BLaER1 treated with 17β-estradiol and CSF1 and Interleukin-3, amounts not matched to agents 10 nM and 100 nM (cell line): ENCODE data around the gene MMP23B.

Experiments used
- H3K27ac ChIP-seq, 11 experiments: shearing (Covaris generic); formaldehyde crosslinking; 2 replicates each; pipeline ENCODE4 v1.8.1; 2022
- H3K27me3 ChIP-seq, 11 experiments: shearing (Covaris generic); formaldehyde crosslinking; 2 replicates each; pipeline ENCODE4 v1.8.1; 2022
- H3K36me3 ChIP-seq, 11 experiments: shearing (Covaris generic); formaldehyde crosslinking; 2 replicates each; pipeline ENCODE4 v1.8.1; 2022
- H3K4me1 ChIP-seq, 10 experiments: shearing (Covaris generic); formaldehyde crosslinking; 2 replicates each; pipeline ENCODE4 v1.8.1; 2022
- H3K4me2 ChIP-seq, 11 experiments: shearing (Covaris generic); formaldehyde crosslinking; 2 replicates each; pipeline ENCODE4 v1.8.1; 2022
- H3K4me3 ChIP-seq, 10 experiments: shearing (Covaris generic); formaldehyde crosslinking; 2 replicates each; pipeline ENCODE4 v1.8.1; 2022
- H3K9ac ChIP-seq, 11 experiments: shearing (Covaris generic); formaldehyde crosslinking; 2 replicates each; pipeline ENCODE4 v1.8.1; 2022
- H3K9me3 ChIP-seq, 11 experiments: shearing (Covaris generic); formaldehyde crosslinking; replicated peaks in 1 of 11; 2 replicates each; pipeline ENCODE4 v1.8.1; 2022
- H4K20me1 ChIP-seq, 11 experiments: shearing (Covaris generic); formaldehyde crosslinking; 2 replicates each; pipeline ENCODE4 v1.8.1; 2022
- Cebpa-rat ChIP-seq, 11 experiments: shearing (Covaris generic); IDR thresholded peaks; 2 replicates each; pipeline ENCODE4 v1.8.1; 2022

MMP23B gene

GRCh38 chr1:1615256-1616044, 16.5 kb upstream of the MMP23B start, which contains the start of gene MIB2:
MIB2 (plus strand) TSS chr1:1615500; CDS start chr1:1623453, 7,953 bp downstream.
- Histone ChIP-seq H3K27ac (peak within 1 kb of the TSS; percentile 91 to 99 (median 97)), H3K27me3 (no peaks in the 10 kb centered on the region), H4K20me1 (peaks cover 11 to 62% (median 44%) of the 10 kb centered on the region in 11 experiments; a peak in 18 of 22 replicates), H3K4me1 (peaks cover 27 to 50% (median 38%) of the 10 kb centered on the region in 10 experiments), H3K4me2 (peak within 1 kb of the TSS; percentile 84 to 100 (median 98)), H3K9ac (peak within 1 kb of the TSS; percentile 90 to 99 (median 96)), H3K36me3 (peaks cover 0 to 28% (median 14%) of the 10 kb centered on the region in 11 experiments; a peak in 14 of 22 replicates), H3K4me3 (peak within 1 kb of the TSS; percentile 81 to 98 (median 90)), H3K9me3 (no peaks in the 10 kb centered on the region)
- TF ChIP-seq Cebpa-rat (IDR thresholded peaks at IDR 0.05) = no peak

GRCh38 chr1:1616045-1616790, 15.8 kb upstream of the MMP23B start:
- Histone ChIP-seq H3K4me3 (peak overlapping the region; percentile 81 to 98 (median 90)), H4K20me1 (peaks cover 11 to 70% (median 52%) of the 10 kb centered on the region in 11 experiments; a peak in 18 of 22 replicates), H3K4me1 (peaks cover 27 to 54% (median 38%) of the 10 kb centered on the region in 10 experiments), H3K27ac (peak overlapping the region; percentile 91 to 99 (median 97)), H3K27me3 (no peaks in the 10 kb centered on the region), H3K36me3 (peaks cover 0 to 28% (median 14%) of the 10 kb centered on the region in 11 experiments; a peak in 14 of 22 replicates), H3K9me3 (no peaks in the 10 kb centered on the region), H3K4me2 (peak overlapping the region; percentile 84 to 100 (median 98)), H3K9ac (peak overlapping the region; percentile 90 to 99 (median 96))
- no peak for TF ChIP-seq Cebpa-rat (IDR thresholded peaks at IDR 0.05)

GRCh38 chr1:1616838-1617237, 15.1 kb upstream of the MMP23B start:
- H3K9me3 ChIP-seq = no peaks in the 10 kb centered on the region
- peak overlapping the region; percentile 81 to 98 (median 90) for H3K4me3 ChIP-seq
- H3K4me2 ChIP-seq = peak overlapping the region; percentile 84 to 100 (median 98)
- peaks cover 0 to 28% (median 14%) of the 10 kb centered on the region in 11 experiments; a peak in 14 of 22 replicates for H3K36me3 ChIP-seq
- 0 out of 22 replicates have a peak overlapping the region, but pooled peaks of 1 of the 11 experiments have one; percentile 96 for H3K27ac ChIP-seq
- peaks cover 11 to 76% (median 58%) of the 10 kb centered on the region in 11 experiments; a peak in 18 of 22 replicates for H4K20me1 ChIP-seq
- H3K27me3 ChIP-seq = no peaks in the 10 kb centered on the region
- H3K4me1 ChIP-seq = peaks cover 27 to 47% (median 33%) of the 10 kb centered on the region in 10 experiments
- no peak for TF ChIP-seq Cebpa-rat (IDR thresholded peaks at IDR 0.05)
- H3K9ac ChIP-seq = peak overlapping the region; percentile 90 to 99 (median 96)

- H3K4me3 ChIP-seq = peak overlapping the region in 2 of 10 experiments; percentile 83 to 86; a peak in 1 of 20 replicates
- H3K4me2 ChIP-seq = peak overlapping the region; percentile 84 to 100 (median 98); a peak in 18 of 22 replicates
- H3K36me3 ChIP-seq = peaks cover 0 to 28% (median 14%) of the 10 kb centered on the region in 11 experiments; a peak in 14 of 22 replicates
- no peaks in the 10 kb centered on the region for H3K27me3 ChIP-seq
- no peak for TF ChIP-seq Cebpa-rat (IDR thresholded peaks at IDR 0.05)
- H3K4me1 ChIP-seq = peaks cover 27 to 46% (median 32%) of the 10 kb centered on the region in 10 experiments
- peak overlapping the region in 9 of 11 experiments; percentile 37 to 99 (median 96); a peak in 12 of 22 replicates for H3K9ac ChIP-seq
- H3K27ac ChIP-seq = no peak overlapping the region
- no peaks in the 10 kb centered on the region for H3K9me3 ChIP-seq
- H4K20me1 ChIP-seq = peaks cover 11 to 83% (median 65%) of the 10 kb centered on the region in 11 experiments; a peak in 19 of 22 replicates
Measured at GRCh38 chr1:1617516-1617915, 14.5 kb upstream of the MMP23B start.

GRCh38 chr1:1617925-1618324, 14.0 kb upstream of the MMP23B start:
- peaks cover 11 to 87% (median 67%) of the 10 kb centered on the region in 11 experiments; a peak in 19 of 22 replicates for H4K20me1 ChIP-seq
- H3K27ac ChIP-seq = no peak overlapping the region
- H3K9ac ChIP-seq = peak overlapping the region in 9 of 11 experiments; percentile 26 to 99 (median 96); a peak in 7 of 22 replicates
- peak overlapping the region in 5 of 11 experiments; percentile 84 to 100 (median 98); a peak in 4 of 22 replicates for H3K4me2 ChIP-seq
- no peaks in the 10 kb centered on the region for H3K9me3 ChIP-seq
- H3K4me3 ChIP-seq = no peak overlapping the region
- H3K36me3 ChIP-seq = peaks cover 0 to 28% (median 14%) of the 10 kb centered on the region in 11 experiments; a peak in 14 of 22 replicates
- TF ChIP-seq Cebpa-rat (IDR thresholded peaks at IDR 0.05) = no peak
- H3K27me3 ChIP-seq = no peaks in the 10 kb centered on the region
- H3K4me1 ChIP-seq = peaks cover 27 to 46% (median 32%) of the 10 kb centered on the region in 10 experiments

- H3K27me3 ChIP-seq = no peaks in the 10 kb centered on the region
- H3K4me2 ChIP-seq = no peak overlapping the region
- no peak overlapping the region for H3K4me3 ChIP-seq
- H3K27ac ChIP-seq = no peak overlapping the region
- peak overlapping the region in 3 of 11 experiments; percentile 26 to 99 (median 31); a peak in 2 of 22 replicates for H3K9ac ChIP-seq
- H3K4me1 ChIP-seq = peaks cover 23 to 44% (median 28%) of the 10 kb centered on the region in 10 experiments
- peaks cover 11 to 89% (median 67%) of the 10 kb centered on the region in 11 experiments; a peak in 19 of 22 replicates for H4K20me1 ChIP-seq
- no peaks in the 10 kb centered on the region for H3K9me3 ChIP-seq
- peaks cover 0 to 28% (median 14%) of the 10 kb centered on the region in 11 experiments; a peak in 14 of 22 replicates for H3K36me3 ChIP-seq
- no peak for TF ChIP-seq Cebpa-rat (IDR thresholded peaks at IDR 0.05)
Measured at GRCh38 chr1:1618396-1619068, 13.4 kb upstream of the MMP23B start.

GRCh38 chr1:1619917-1620361, 12.0 kb upstream of the MMP23B start:
- Histone ChIP-seq H3K9ac (no peak overlapping the region), H3K4me3 (no peak overlapping the region), H4K20me1 (peaks cover under 1 to 89% (median 55%) of the 10 kb centered on the region in 11 experiments; a peak in 18 of 22 replicates), H3K4me1 (peaks cover 12 to 30% (median 17%) of the 10 kb centered on the region in 10 experiments), H3K36me3 (peaks cover 0 to 28% (median 14%) of the 10 kb centered on the region in 11 experiments; a peak in 14 of 22 replicates), H3K4me2 (no peak overlapping the region), H3K27me3 (no peaks in the 10 kb centered on the region), H3K27ac (no peak overlapping the region), H3K9me3 (no peaks in the 10 kb centered on the region)
- TF ChIP-seq Cebpa-rat (IDR thresholded peaks at IDR 0.05) = no peak
